Chondrocyte (in vitro differentiated cells): ENCODE data around the gene LLGL2. TPM values are rescaled to one million over a fixed set of nuclear protein-coding genes. Genes with fewer than 3 reads are reported as not detected.

ENCODE experiments used
- DNase-seq: peaks from one replicate; pipeline ENCODE4 v3.0.0; 2021; ENCODE audit warnings: mixed read lengths, low spot score
- H3K27ac Mint-ChIP-seq: one replicate; pipeline ENCODE4 v1.8.0; 2021; ENCODE audit warnings: mild to moderate bottlenecking, moderate library complexity, mixed read lengths; ENCODE audit not compliant: unreplicated experiment
- H3K27me3 Mint-ChIP-seq: 2 replicates; pipeline ENCODE4 v1.8.0; 2021; ENCODE audit warnings: low read depth, mixed read lengths
- H3K36me3 Mint-ChIP-seq: 2 replicates; pipeline ENCODE4 v1.8.0; 2021; ENCODE audit warnings: low read depth, mixed read lengths
- H3K4me1 Mint-ChIP-seq: 2 replicates; pipeline ENCODE4 v1.8.0; 2021; ENCODE audit warnings: low read depth, mild to moderate bottlenecking, mixed read lengths
- H3K4me3 Mint-ChIP-seq: one replicate; pipeline ENCODE4 v1.8.0; 2021; ENCODE audit warnings: mild to moderate bottlenecking, moderate library complexity, mixed read lengths; ENCODE audit not compliant: unreplicated experiment
- H3K9me3 Mint-ChIP-seq: 2 replicates; pipeline ENCODE4 v1.8.0; 2021; ENCODE audit warnings: low read depth, mixed read lengths
- total RNA-seq: library from RNA; stranded (reverse); gene quantifications from 3 replicates; pipeline ENCODE4 v1.2.1, GENCODE V29; 2021
- TF ChIP-seq, protein P1 (sequence below): fragments of 200-600 bp; sonication (generic); IDR thresholded peaks from 2 replicates; pipeline ENCODE4 v1.5.0; 2021; ENCODE audit warnings: antibody characterized with exemption, mild to moderate bottlenecking, moderate library complexity

LLGL2 gene
- total RNA-seq, 1 donor from 2014 or later = 1.8 TPM

- DNase-seq = no peak
- Mint-ChIP-seq H3K4me1 (no peaks in the 10 kb centered on the region), H3K36me3 (peaks cover 2% of the 10 kb centered on the region), H3K4me3 (no peak overlapping the region), H3K27ac (no peak overlapping the region), H3K27me3 (peaks cover 5% of the 10 kb centered on the region), H3K9me3 (no peaks in the 10 kb centered on the region)
- TF ChIP-seq, protein P1, sequence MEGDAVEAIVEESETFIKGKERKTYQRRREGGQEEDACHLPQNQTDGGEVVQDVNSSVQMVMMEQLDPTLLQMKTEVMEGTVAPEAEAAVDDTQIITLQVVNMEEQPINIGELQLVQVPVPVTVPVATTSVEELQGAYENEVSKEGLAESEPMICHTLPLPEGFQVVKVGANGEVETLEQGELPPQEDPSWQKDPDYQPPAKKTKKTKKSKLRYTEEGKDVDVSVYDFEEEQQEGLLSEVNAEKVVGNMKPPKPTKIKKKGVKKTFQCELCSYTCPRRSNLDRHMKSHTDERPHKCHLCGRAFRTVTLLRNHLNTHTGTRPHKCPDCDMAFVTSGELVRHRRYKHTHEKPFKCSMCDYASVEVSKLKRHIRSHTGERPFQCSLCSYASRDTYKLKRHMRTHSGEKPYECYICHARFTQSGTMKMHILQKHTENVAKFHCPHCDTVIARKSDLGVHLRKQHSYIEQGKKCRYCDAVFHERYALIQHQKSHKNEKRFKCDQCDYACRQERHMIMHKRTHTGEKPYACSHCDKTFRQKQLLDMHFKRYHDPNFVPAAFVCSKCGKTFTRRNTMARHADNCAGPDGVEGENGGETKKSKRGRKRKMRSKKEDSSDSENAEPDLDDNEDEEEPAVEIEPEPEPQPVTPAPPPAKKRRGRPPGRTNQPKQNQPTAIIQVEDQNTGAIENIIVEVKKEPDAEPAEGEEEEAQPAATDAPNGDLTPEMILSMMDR = no peak
Observed at GRCh38 chr17:75571197-75571884, 45.8 kb downstream of the LLGL2 start.

DNA sequence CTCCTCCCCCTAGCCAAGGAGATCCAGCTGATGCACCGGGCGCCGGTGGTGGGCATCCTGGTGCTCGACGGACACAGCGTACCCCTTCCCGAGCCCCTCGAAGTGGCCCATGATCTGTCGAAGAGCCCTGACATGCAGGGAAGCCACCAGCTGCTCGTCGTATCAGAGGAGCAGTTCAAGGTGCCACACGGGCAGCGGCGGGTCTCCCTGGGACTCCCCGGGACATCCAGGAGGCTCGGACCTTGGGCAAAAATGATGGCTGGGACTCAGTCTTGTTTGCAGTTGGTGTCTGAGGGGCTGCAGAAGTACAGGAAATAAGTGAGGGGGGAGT lies 46.4 kb downstream of the LLGL2 start:
- TF ChIP-seq, protein P1 = no peak
- Mint-ChIP-seq H3K4me1 (no peaks in the 10 kb centered on the region), H3K36me3 (peaks cover 2% of the 10 kb centered on the region), H3K27ac (no peak overlapping the region), H3K4me3 (no peak overlapping the region), H3K9me3 (no peaks in the 10 kb centered on the region), H3K27me3 (peaks cover under 1% of the 10 kb centered on the region)
- no peak for DNase-seq

- no peaks in the 10 kb centered on the region for H3K4me1 Mint-ChIP-seq
- no peak for DNase-seq
Observed at GRCh38 chr17:75572713-75573539, 47.4 kb downstream of the LLGL2 start.

GRCh38 chr17:75573540-75573957 lies 48.1 kb downstream of the LLGL2 start:
- no peaks in the 10 kb centered on the region for H3K27me3 Mint-ChIP-seq
- DNase-seq = no peak
- no peak overlapping the region for H3K27ac Mint-ChIP-seq
- peaks cover 2% of the 10 kb centered on the region for H3K36me3 Mint-ChIP-seq
- no peaks in the 10 kb centered on the region for H3K9me3 Mint-ChIP-seq
- no peaks in the 10 kb centered on the region for H3K4me1 Mint-ChIP-seq
- no peak overlapping the region for H3K4me3 Mint-ChIP-seq
- TF ChIP-seq, protein P1 = no peak

More at GRCh38 chr17:75572713-75573539, 47.4 kb downstream of the LLGL2 start:
- Mint-ChIP-seq H3K36me3 (peaks cover 2% of the 10 kb centered on the region), H3K4me3 (no peak overlapping the region), H3K9me3 (no peaks in the 10 kb centered on the region), H3K27me3 (no peaks in the 10 kb centered on the region), H3K27ac (no peak overlapping the region)
- TF ChIP-seq, protein P1 = no peak

- TF ChIP-seq, protein P1 = no peak
- no peak for DNase-seq
- Mint-ChIP-seq H3K36me3 (peaks cover 2% of the 10 kb centered on the region), H3K4me3 (no peak overlapping the region), H3K27me3 (no peaks in the 10 kb centered on the region), H3K27ac (no peak overlapping the region), H3K9me3 (no peaks in the 10 kb centered on the region), H3K4me1 (no peaks in the 10 kb centered on the region)
Observed at GRCh38 chr17:75573994-75574393, 48.5 kb downstream of the LLGL2 start.
